Liver (tissue), 9 donors: Measurements from ENCODE around the gene ZNF438. TPM values are rescaled to one million over a fixed set of nuclear protein-coding genes. Genes with fewer than 3 reads are reported as not detected.

Experiments
- DNase-seq: peaks from one replicate; pipeline ENCODE4 v3.0.0-alpha.2; 2017; ENCODE audit warnings: low spot score
- H3K27ac ChIP-seq, 2 donors: one replicate each; pipeline ENCODE4 v1.7.0; 2013; ENCODE audit warnings: inconsistent platforms in 2 of 2, low read length in 2 of 2, control low read depth in 1 of 2, low read depth in 1 of 2, mild to moderate bottlenecking in 1 of 2
- H3K27me3 ChIP-seq, 4 donors: one replicate each; pipeline versions ENCODE4 v1.6.1 to v1.7.0; 2013; ENCODE audit warnings: low read length in 3 of 4, inconsistent platforms in 1 of 4, mild to moderate bottlenecking in 1 of 4, moderate library complexity in 1 of 4; ENCODE audit not compliant: control insufficient read depth in 4 of 4, insufficient read depth in 4 of 4
- H3K36me3 ChIP-seq, 4 donors: one replicate each; pipeline versions ENCODE4 v1.6.1 to v1.7.0; 2013; ENCODE audit warnings: low read length in 3 of 4, mild to moderate bottlenecking in 3 of 4, low read depth in 1 of 4, moderate library complexity in 1 of 4; ENCODE audit not compliant: control insufficient read depth in 4 of 4, insufficient read depth in 3 of 4
- H3K4me1 ChIP-seq, 4 donors: one replicate each; pipeline versions ENCODE4 v1.6.1 to v1.7.0; 2013; ENCODE audit warnings: low read length in 3 of 4, mild to moderate bottlenecking in 3 of 4, moderate library complexity in 1 of 4; ENCODE audit not compliant: control insufficient read depth in 4 of 4, insufficient read depth in 4 of 4
- H3K4me3 ChIP-seq, 3 donors: one replicate each; pipeline versions ENCODE4 v1.6.1 to v1.7.0; 2013; ENCODE audit warnings: low read length in 3 of 3, control low read depth in 1 of 3, low read depth in 1 of 3, mild to moderate bottlenecking in 1 of 3
- H3K9ac ChIP-seq, 2 donors: one replicate each; pipeline ENCODE4 v1.7.0; 2013; ENCODE audit warnings: low read length in 2 of 2, mild to moderate bottlenecking in 2 of 2, moderate library complexity in 2 of 2, control low read depth in 1 of 2, low read depth in 1 of 2
- H3K9me3 ChIP-seq, 4 donors: one replicate each; pipeline versions ENCODE4 v1.6.1 to v1.7.0; 2013; ENCODE audit warnings: low read length in 3 of 4; ENCODE audit not compliant: control insufficient read depth in 4 of 4
- ATF3 ChIP-seq: IDR thresholded peaks from 2 replicates; pipeline ENCODE4 v1.6.1; 2016; ENCODE audit warnings: antibody characterized with exemption
- EGR1 ChIP-seq, 2 donors: IDR thresholded peaks; 2 replicates each; pipeline ENCODE4 v1.6.1; 2016 to 2018; ENCODE audit warnings: antibody characterized with exemption in 2 of 2, low read depth in 2 of 2
- FOXA1 ChIP-seq: IDR thresholded peaks from 2 replicates; pipeline ENCODE4 v1.6.1; 2016; ENCODE audit warnings: antibody characterized with exemption
- FOXA2 ChIP-seq: IDR thresholded peaks from 2 replicates; pipeline ENCODE4 v1.6.1; 2016; ENCODE audit warnings: antibody characterized with exemption
- GABPA ChIP-seq, 2 donors: IDR thresholded peaks in 1 of 2; conservative IDR thresholded peaks in 1 of 2; 2 replicates each; pipeline ENCODE4 v1.6.1; 2016; ENCODE audit warnings: antibody characterized with exemption in 2 of 2, mild to moderate bottlenecking in 1 of 2, moderate library complexity in 1 of 2
- HNF4A ChIP-seq, 2 donors: conservative IDR thresholded peaks; 2 replicates each; pipeline ENCODE4 v1.6.1; 2016; ENCODE audit warnings: antibody characterized with exemption in 2 of 2, mild to moderate bottlenecking in 2 of 2
- HNF4G ChIP-seq: IDR thresholded peaks from 2 replicates; pipeline ENCODE4 v1.6.1; 2016; ENCODE audit warnings: antibody characterized with exemption
- JUND ChIP-seq, 2 donors: IDR thresholded peaks; 2 replicates each; pipeline ENCODE4 v1.6.1; 2016; ENCODE audit warnings: antibody characterized with exemption in 2 of 2
- MAX ChIP-seq: IDR thresholded peaks from 2 replicates; pipeline ENCODE4 v1.6.1; 2016; ENCODE audit warnings: antibody characterized with exemption
- RAD21 ChIP-seq, 2 donors: IDR thresholded peaks; 2 replicates each; pipeline ENCODE4 v1.6.1; 2016; ENCODE audit warnings: antibody characterized with exemption in 2 of 2, mild to moderate bottlenecking in 2 of 2
- RXRA ChIP-seq, 2 donors: IDR thresholded peaks; 2 replicates each; pipeline ENCODE4 v1.6.1; 2017 to 2018; ENCODE audit warnings: antibody characterized with exemption in 2 of 2, mild to moderate bottlenecking in 1 of 2
- SP1 ChIP-seq: IDR thresholded peaks from 2 replicates; pipeline ENCODE4 v1.6.1; 2018; ENCODE audit warnings: antibody characterized with exemption, mild to moderate bottlenecking
- TAF1 ChIP-seq: conservative IDR thresholded peaks from 2 replicates; pipeline ENCODE4 v1.6.1; 2016; ENCODE audit warnings: antibody characterized with exemption, mild to moderate bottlenecking
- YY1 ChIP-seq: IDR thresholded peaks from 2 replicates; pipeline ENCODE4 v1.6.1; 2016; ENCODE audit warnings: antibody characterized with exemption, mild to moderate bottlenecking
- ZBTB33 ChIP-seq: IDR thresholded peaks from 2 replicates; pipeline ENCODE4 v1.6.1; 2016; ENCODE audit warnings: antibody characterized with exemption
- WGBS: extraction: QIAGEN DNeasy Blood & Tissue Kit; methylation state at CpG from one replicate; pipeline ENCODE4 v1.1.7; 2013; 5-methylcytosine and 5-hydroxymethylcytosine counted together
- polyA plus RNA-seq, 2 donors: library from polyadenylated mRNA; stranded (reverse) in 1 of 2; unstranded in 1 of 2; fragments of 200-250 nt in 1 of 2; fragments of >200 nt in 1 of 2; fragmentation: Nextera tagmentation in 1 of 2; extraction: Ambion mirVana in 1 of 2; gene quantifications; one replicate each; pipeline versions ENCODE4 v1.2.1 to v1.2.3, GENCODE V29; 2013 to 2015
- total RNA-seq, 2 donors: library from RNA; depleted of rRNA; stranded (reverse); fragments of >200 nt; gene quantifications; one replicate each; pipeline ENCODE4 v1.2.3, GENCODE V29; 2014
- TF ChIP-seq, protein P1 (sequence below): IDR thresholded peaks from 2 replicates; pipeline ENCODE4 v1.6.1; 2016; ENCODE audit warnings: antibody characterized with exemption, mild to moderate bottlenecking
- TF ChIP-seq, protein P2 (sequence below): fragments of 150-350 bp; IDR thresholded peaks from 2 replicates; pipeline ENCODE4 v1.5.1; 2017; ENCODE audit warnings: improper control_type of control experiment, low read depth, low read length; ENCODE audit not compliant: missing input control
- donor health status: healthy.
- donor health status: healthy.
- donor health status: healthy.
- donor health status: healthy.
- donor health status: healthy.

ZNF438 gene
- total and polyA plus RNA-seq, 4 donors, result 1.9 to 2.9 (median 2.2) TPM

DNA sequence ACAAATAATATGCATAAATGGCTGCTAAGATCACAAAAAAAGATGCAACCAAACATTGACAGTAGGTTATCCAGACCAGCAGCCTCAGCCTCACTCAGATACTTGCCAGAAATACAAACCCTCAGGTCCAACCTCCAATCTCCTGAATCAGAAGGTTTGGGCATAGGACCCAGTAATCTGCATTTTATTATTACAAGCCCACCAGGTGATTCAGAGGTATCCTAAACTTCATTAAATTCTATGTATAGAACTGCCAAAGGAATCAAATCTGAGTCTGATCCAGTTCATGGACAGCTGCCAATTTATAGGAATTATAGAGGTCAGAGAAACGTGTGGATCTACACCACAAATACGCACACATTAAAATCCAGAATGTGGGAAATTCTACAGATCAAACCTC is 41.3 kb downstream of the ZNF438 start:
- Histone ChIP-seq H3K4me3 (no peak overlapping the region), H3K27me3 (no peaks in the 10 kb centered on the region), H3K36me3 (peaks cover 0 to 2% (median 0%) of the 10 kb centered on the region in 4 donors), H3K27ac (no peak overlapping the region), H3K4me1 (peaks cover 5 to 10% (median 7%) of the 10 kb centered on the region in 4 donors), H3K9ac (no peak overlapping the region), H3K9me3 (no peaks in the 10 kb centered on the region)
- no peak for DNase-seq
- 87% methylated on average over 2 of the region's 2 CpGs for WGBS
- TF ChIP-seq FOXA2 (no peak), YY1 (no peak), TAF1 (no peak), EGR1 (IDR thresholded peaks at IDR 0.05; ENCODE audit: low read depth in 2 of 2) (no peak), GABPA (IDR thresholded peaks at IDR 0.05 in 1 of 2, conservative IDR thresholded peaks at IDR 0.05 in 1 of 2) (no peak), ATF3 (no peak), RAD21 (IDR thresholded peaks at IDR 0.05) (no peak), RXRA (IDR thresholded peaks at IDR 0.05) (no peak), SP1 (no peak), HNF4A (conservative IDR thresholded peaks at IDR 0.05) (no peak), FOXA1 (no peak)
- TF ChIP-seq, protein P1, sequence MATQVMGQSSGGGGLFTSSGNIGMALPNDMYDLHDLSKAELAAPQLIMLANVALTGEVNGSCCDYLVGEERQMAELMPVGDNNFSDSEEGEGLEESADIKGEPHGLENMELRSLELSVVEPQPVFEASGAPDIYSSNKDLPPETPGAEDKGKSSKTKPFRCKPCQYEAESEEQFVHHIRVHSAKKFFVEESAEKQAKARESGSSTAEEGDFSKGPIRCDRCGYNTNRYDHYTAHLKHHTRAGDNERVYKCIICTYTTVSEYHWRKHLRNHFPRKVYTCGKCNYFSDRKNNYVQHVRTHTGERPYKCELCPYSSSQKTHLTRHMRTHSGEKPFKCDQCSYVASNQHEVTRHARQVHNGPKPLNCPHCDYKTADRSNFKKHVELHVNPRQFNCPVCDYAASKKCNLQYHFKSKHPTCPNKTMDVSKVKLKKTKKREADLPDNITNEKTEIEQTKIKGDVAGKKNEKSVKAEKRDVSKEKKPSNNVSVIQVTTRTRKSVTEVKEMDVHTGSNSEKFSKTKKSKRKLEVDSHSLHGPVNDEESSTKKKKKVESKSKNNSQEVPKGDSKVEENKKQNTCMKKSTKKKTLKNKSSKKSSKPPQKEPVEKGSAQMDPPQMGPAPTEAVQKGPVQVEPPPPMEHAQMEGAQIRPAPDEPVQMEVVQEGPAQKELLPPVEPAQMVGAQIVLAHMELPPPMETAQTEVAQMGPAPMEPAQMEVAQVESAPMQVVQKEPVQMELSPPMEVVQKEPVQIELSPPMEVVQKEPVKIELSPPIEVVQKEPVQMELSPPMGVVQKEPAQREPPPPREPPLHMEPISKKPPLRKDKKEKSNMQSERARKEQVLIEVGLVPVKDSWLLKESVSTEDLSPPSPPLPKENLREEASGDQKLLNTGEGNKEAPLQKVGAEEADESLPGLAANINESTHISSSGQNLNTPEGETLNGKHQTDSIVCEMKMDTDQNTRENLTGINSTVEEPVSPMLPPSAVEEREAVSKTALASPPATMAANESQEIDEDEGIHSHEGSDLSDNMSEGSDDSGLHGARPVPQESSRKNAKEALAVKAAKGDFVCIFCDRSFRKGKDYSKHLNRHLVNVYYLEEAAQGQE, result no peak

- no peak overlapping the region for H3K27ac ChIP-seq
- no peak for DNase-seq
- H3K27me3 ChIP-seq, result no peaks in the 10 kb centered on the region
- 71% methylated on average over 1 of the region's 1 CpG for WGBS
- no peak for TF ChIP-seq GABPA (IDR thresholded peaks at IDR 0.05 in 1 of 2, conservative IDR thresholded peaks at IDR 0.05 in 1 of 2)
- TF ChIP-seq RAD21 (IDR thresholded peaks at IDR 0.05), result peak; percentile 18 to 20
- peaks cover 5 to 10% (median 7%) of the 10 kb centered on the region in 4 donors for H3K4me1 ChIP-seq
- H3K9me3 ChIP-seq, result no peaks in the 10 kb centered on the region
- no peaks in the 10 kb centered on the region for H3K36me3 ChIP-seq
- H3K9ac ChIP-seq, result no peak overlapping the region
- no peak overlapping the region for H3K4me3 ChIP-seq
Observed at GRCh38 chr10:30988831-30989435, 42.7 kb downstream of the ZNF438 start.

DNA sequence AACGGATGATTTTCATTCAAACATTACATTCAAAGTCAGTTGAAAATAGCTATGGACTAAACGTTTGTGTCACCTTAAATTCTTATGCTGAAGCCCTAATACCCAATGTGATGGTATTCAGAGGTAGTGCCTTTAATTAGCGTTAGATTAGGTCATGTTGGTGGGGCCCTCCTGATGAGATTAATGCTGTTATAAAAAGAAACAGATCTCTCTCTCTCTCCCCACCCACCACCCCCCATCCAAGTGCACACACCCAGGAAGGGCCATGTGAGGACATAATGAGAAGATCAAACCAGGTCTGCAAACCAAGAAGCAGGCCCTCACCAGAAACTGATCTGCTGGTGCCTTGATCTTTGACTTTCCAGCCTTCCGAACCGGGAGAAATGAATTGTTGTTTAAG is 44.2 kb downstream of the ZNF438 start:
- Histone ChIP-seq H3K4me3 (no peak overlapping the region), H3K9me3 (no peaks in the 10 kb centered on the region), H3K9ac (no peak overlapping the region), H3K4me1 (peaks cover 5 to 10% (median 7%) of the 10 kb centered on the region in 4 donors), H3K27me3 (no peaks in the 10 kb centered on the region), H3K27ac (no peak overlapping the region), H3K36me3 (peaks cover 0 to 2% (median 0%) of the 10 kb centered on the region in 4 donors)
- no peak for DNase-seq
- 92% methylated on average over 5 of the region's 5 CpGs for WGBS
- TF ChIP-seq ZBTB33 (no peak), JUND (IDR thresholded peaks at IDR 0.05) (no peak), HNF4G (no peak), RXRA (IDR thresholded peaks at IDR 0.05) (no peak), FOXA1 (no peak), ATF3 (no peak), MAX (no peak), SP1 (no peak), RAD21 (IDR thresholded peaks at IDR 0.05) (no peak), EGR1 (IDR thresholded peaks at IDR 0.05; ENCODE audit: low read depth in 2 of 2) (no peak), HNF4A (conservative IDR thresholded peaks at IDR 0.05) (no peak), TAF1 (no peak)
- TF ChIP-seq, protein P2, sequence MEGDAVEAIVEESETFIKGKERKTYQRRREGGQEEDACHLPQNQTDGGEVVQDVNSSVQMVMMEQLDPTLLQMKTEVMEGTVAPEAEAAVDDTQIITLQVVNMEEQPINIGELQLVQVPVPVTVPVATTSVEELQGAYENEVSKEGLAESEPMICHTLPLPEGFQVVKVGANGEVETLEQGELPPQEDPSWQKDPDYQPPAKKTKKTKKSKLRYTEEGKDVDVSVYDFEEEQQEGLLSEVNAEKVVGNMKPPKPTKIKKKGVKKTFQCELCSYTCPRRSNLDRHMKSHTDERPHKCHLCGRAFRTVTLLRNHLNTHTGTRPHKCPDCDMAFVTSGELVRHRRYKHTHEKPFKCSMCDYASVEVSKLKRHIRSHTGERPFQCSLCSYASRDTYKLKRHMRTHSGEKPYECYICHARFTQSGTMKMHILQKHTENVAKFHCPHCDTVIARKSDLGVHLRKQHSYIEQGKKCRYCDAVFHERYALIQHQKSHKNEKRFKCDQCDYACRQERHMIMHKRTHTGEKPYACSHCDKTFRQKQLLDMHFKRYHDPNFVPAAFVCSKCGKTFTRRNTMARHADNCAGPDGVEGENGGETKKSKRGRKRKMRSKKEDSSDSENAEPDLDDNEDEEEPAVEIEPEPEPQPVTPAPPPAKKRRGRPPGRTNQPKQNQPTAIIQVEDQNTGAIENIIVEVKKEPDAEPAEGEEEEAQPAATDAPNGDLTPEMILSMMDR, result no peak
